Stimulated activated CD8-positive, alpha-beta memory T cell treated with anti-CD3 and anti-CD28 coated beads, Interleukin-7, amount 100 ng/mL, for 1 hour (primary cell): ENCODE results near the gene ZEB2.

Experiments used
- DNase-seq, 2 donors: peaks; one replicate each; pipeline ENCODE4 v3.0.0-alpha.2; 2020; ENCODE audit warnings: low read depth in 2 of 2

The ZEB2 gene

GRCh38 chr2:144451443-144451842 is 68.5 kb downstream of the ZEB2 start:
- no peak for DNase-seq

DNA sequence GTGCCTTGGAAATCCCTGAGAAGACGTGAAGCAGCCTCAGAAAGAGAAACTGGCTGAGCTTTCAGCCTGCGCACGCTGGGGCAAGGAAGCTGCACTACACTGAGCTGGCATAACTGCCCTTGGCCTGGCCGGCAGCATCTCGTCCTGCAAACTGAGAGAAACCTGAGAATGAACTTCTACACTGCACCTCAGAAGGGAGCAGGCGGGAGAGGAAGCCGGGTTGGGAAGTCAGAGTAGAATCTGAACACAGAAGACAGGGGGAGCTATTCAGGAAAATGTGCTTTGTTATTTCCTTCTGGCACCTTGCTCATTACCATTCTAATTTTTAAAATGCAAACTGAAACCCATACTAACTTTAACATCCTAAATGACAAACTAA is 70.9 kb downstream of the ZEB2 start:
- no peak for DNase-seq

- no peak for DNase-seq
Observed at GRCh38 chr2:144448389-144449027, 71.4 kb downstream of the ZEB2 start.

DNA sequence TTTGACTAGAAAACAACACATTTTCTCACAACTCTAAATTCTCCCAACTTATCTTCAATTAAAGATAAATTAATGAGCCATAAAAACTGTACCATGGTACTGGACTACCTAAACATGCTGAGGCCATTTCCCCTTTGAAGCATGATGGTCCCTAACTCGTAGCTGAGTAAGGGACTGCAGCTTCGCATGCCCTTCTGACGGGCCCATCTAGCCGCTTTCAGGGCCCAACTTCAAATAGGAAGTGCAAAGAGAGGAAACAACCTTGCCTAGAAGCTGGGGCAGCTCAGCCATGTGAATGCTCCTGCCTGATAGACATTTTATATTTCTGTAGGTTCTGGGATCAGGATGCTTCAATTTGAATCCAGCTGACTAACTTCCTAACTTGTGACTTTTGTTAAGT is 72.4 kb downstream of the ZEB2 start:
- no peak for DNase-seq

DNA sequence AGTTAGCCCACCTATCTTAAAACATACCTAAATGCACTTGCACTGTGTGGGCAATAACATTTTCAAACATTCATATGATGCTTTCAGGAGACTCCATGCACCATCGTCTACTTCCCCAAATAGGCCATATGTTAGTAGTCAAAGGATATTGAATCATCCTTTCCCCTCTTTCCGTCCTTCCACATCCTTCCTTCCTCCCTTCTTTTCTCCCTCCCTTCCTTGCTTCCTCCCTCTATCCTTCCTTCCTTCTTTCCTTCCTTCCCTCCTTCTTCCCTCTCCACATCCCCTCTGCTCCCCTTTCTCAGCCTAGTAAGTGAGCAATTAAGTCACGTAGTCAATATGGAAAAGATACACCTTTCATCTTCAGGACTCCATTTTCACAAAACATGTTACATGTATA is 73.8 kb downstream of the ZEB2 start:
- no peak for DNase-seq

GRCh38 chr2:144445196-144445595 is 74.7 kb downstream of the ZEB2 start:
- no peak for DNase-seq

DNA sequence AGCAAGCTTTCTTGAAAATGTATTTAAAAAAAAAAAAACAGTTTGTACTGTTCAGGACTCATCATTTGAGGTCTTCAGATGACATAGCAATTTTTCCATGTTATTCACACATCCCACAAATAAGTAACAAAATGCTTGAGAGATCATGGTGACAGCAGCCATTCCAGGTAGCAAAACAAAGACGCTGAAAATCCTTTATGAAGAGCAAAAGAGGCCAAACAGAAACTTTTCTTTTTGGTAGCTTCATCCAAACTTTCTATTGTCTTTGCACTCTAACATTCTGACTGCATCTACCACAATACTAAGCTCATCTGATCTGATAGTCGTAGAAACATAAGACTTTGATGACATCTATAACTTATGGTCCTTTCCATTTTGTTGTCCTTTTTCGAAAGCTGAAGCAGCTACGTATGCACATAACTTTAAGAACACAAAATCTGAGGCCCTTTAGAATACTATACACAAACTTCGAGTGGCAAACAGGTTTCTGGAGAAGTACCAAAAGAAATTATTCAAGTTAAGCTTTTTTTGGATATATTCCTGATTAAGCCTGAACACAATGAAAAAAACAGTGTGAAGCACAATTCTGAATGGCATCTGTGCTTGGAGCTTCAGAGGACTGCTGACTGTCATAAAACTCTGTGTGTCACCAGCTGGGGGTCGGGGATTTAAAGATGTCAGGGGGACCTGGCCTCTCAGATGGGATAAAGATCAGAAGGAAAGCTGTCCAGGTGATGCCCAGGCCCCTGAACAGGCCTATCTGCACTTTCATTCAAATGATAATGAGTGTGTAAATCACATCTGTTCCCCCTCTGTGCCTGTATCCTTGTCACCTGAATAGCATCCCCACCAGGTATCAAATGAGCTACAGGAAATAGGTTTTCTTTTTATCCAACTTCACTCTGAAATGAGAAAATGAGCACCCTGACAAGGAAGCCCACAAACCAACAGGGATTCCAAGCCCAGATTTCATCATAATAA is 75.8 kb downstream of the ZEB2 start:
- no peak for DNase-seq

GRCh38 chr2:144441711-144442141 is 78.2 kb downstream of the ZEB2 start:
- no peak for DNase-seq

GRCh38 chr2:144439993-144440392 is 79.9 kb downstream of the ZEB2 start:
- DNase-seq: no peak

- DNase-seq: no peak
Observed at GRCh38 chr2:144438801-144439631, 80.9 kb downstream of the ZEB2 start.

DNA sequence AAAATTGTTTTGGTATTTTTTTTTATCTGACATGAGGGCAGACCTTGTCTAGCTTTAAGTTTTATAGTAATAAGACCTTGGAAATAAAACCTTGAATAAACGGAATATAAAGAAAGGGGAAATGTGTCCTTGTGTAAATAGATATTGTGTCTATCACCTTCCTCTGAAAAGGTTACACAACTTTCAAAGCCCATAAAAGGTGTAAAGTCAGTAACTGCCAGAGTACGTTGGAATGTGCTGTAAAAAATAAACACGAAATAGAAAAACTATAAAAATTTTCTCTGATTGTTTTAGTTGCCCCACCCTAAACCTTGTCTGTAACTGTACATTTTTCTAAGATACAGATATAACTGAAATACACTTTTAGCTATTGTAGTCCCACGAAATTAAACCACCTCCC is 82.3 kb downstream of the ZEB2 start:
- DNase-seq: no peak

DNA sequence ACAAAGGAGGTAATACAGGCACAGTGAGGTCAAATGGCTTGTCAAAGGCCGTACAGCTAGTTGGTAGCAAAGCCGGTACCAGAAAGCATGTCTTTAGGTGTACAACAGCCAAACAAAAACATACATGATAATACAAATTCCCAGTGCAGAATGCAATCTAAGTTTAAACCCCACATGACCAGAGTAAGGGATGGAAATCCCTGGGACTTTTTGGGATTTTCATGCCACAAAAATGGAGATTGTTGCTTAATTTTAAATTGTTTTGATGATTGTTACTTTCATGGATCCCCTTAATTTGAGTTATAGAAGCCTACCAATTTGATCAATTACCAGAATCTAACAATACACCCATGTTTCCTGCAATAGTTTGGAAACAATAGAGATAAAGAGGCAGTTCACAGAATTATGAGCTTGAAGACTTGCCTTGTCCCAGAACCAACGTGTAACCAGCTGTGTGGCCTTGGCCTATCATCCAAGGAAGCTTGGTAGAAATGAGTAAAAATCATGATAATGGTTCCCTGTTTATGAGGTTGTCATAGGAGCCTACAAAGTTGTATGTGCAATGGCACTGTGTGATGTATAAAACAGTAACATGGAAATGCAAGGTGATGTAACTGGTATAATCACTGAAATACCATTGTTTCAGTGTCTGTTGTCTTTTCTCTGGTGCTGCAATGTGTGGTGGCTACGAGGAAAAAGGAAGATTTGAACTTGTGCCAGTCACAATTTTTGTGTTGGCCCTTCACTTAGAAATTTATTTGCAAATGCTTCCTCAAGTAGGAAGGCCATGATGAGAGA is 85.3 kb downstream of the ZEB2 start:
- no peak for DNase-seq

GRCh38 chr2:144432921-144433320 is 87.0 kb downstream of the ZEB2 start:
- DNase-seq: no peak

DNA sequence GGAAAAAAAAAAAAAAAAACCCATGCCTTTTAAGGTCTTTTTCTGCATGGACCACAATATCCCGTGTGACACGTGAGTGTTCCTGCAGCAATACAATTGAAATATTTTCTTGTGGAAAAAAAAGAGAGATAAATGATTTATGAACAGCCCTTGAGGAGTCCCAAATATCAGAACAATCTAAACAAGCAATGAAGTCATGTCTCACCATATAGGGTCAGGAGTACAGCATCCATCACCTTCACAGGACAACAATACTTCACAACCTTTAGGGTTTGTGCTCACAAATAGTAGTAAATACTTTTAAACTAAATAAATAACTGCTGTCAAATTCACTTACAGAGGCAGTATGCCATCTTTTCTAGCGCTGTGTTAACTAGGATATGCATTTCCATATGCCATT is 87.9 kb downstream of the ZEB2 start:
- DNase-seq: no peak

DNA sequence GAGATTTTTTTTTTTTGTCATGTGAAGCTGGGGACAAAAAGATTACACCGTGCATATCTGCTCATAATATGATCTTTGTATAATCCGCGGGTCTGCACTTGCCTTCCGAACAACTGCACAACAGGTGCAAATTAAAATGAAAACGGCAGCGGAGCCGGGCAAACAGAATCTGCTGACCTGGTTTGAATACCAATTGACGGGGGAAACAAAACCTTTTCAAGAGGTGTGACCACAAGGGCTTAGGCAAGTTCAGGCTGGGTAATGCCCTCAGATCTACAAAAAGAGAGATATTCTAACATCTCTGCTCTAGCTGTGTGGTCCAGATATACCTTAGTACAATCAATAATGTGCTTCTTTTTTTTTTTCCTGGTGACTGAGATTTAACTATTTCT is 88.5 kb downstream of the ZEB2 start:
- DNase-seq: no peak

DNA sequence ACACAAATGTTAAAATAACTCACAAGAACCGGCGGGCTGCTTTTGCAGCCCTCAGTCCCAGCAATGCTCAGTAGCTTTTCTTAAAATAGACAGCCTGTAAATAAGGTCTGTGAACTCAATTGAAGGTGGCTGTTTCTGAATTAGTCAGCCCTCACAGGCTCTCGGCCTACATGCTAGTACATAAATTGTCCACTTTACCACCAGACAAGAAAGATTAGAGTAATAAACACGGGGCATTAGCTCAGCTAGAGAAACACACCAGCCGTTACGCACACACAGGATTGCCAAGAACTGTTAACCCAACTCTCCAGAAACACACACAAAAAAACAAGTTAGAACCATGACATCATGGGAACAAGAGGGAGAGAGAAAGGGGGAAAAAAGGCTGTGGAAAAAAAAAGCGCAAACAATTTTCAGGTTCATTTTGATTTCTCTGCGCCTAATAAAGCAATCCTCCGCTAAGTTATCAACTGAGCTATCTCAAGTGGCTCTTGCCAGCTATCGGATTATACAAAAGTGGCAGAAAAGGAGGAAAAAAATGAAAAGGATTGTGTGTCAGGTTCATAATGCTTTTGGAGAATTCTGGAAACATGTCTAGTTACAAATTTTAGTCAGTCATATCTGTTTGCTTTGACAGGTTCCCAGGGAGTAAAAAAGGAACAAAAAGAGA is 89.1 kb downstream of the ZEB2 start:
- DNase-seq: no peak

- no peak for DNase-seq
Observed at GRCh38 chr2:144429396-144430112, 90.4 kb downstream of the ZEB2 start.

- DNase-seq: no peak
Observed at GRCh38 chr2:144426981-144427479, 92.9 kb downstream of the ZEB2 start.

GRCh38 chr2:144426355-144426754 is 93.6 kb downstream of the ZEB2 start:
- DNase-seq: no peak
